Stimulated activated naive CD8-positive, alpha-beta T cell treated with anti-CD3 and anti-CD28 coated beads, Interleukin-15, Interleukin-2, amounts not matched to agents 100 ng/mL and 50 ng/mL, for 24 hours (primary cell): Measurements from ENCODE around the gene DOCK10.
A peak's percentile ranks its signal among the peaks of the same experiment; 100 is the strongest.

Experiments used
- H3K27ac Mint-ChIP-seq: one replicate; pipeline ENCODE4 v1.8.0; 2021; ENCODE audit warnings: mild to moderate bottlenecking, mixed read lengths
- H3K27me3 Mint-ChIP-seq: one replicate; pipeline ENCODE4 v1.8.0; 2021; ENCODE audit warnings: mixed read lengths
- H3K36me3 Mint-ChIP-seq: one replicate; pipeline ENCODE4 v1.8.0; 2021; ENCODE audit warnings: low read depth, mixed read lengths
- H3K4me1 Mint-ChIP-seq: one replicate; pipeline ENCODE4 v1.8.0; 2021; ENCODE audit warnings: low read depth, mixed read lengths
- H3K4me3 Mint-ChIP-seq: one replicate; pipeline ENCODE4 v1.8.0; 2021; ENCODE audit warnings: mild to moderate bottlenecking, mixed read lengths
- H3K9me3 Mint-ChIP-seq: one replicate; pipeline ENCODE4 v1.8.0; 2021; ENCODE audit warnings: mixed read lengths

DOCK10 gene

DNA sequence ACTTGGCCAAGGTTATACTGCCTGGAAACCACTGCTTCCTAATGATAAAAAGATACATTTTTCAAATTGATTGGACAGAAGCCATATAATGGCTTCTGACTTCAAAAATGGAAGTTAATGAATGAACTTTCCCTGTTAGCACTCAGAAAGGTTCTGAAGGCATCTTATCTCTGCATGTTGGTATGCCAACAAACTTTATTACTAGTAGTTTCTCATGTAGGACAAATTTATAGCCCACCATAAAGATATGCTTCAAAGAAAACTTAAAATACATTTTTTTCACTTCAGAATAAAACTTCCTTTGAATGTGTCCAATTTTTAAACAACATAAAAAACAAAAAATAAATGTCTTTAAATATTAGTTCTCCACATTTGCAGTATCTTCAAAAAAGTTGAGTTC, 10.0 kb downstream of the DOCK10 start:
- no peaks in the 10 kb centered on the region for H3K27me3 Mint-ChIP-seq
- H3K27ac Mint-ChIP-seq: peak overlapping the region; percentile 66
- peaks cover 91% of the 10 kb centered on the region for H3K4me1 Mint-ChIP-seq
- H3K4me3 Mint-ChIP-seq: no peak overlapping the region
- no peaks in the 10 kb centered on the region for H3K9me3 Mint-ChIP-seq
- peaks cover 47% of the 10 kb centered on the region for H3K36me3 Mint-ChIP-seq

DNA sequence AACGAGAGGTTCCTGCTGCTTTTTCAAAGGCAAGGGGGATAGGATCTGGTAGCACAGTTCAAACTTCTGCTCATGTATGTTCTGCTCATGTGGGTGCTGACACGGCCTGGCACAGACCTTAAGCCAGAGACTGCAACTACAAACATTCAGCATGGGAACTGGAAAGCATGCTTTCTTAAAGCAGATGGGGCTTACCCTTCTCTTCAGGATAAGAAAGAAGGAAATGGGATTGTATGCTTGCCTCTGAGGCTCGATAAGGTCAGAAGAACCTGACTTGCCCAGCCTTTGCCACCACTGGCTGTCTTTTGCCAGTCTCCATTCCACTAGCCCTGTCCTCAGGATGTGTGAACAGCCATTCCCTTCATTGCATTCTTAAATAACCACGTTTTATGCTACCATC, 10.7 kb downstream of the DOCK10 start:
- peak overlapping the region; percentile 78 for H3K27ac Mint-ChIP-seq
- H3K9me3 Mint-ChIP-seq: no peaks in the 10 kb centered on the region
- no peaks in the 10 kb centered on the region for H3K27me3 Mint-ChIP-seq
- peaks cover 91% of the 10 kb centered on the region for H3K4me1 Mint-ChIP-seq
- peaks cover 41% of the 10 kb centered on the region for H3K36me3 Mint-ChIP-seq
- no peak overlapping the region for H3K4me3 Mint-ChIP-seq

DNA sequence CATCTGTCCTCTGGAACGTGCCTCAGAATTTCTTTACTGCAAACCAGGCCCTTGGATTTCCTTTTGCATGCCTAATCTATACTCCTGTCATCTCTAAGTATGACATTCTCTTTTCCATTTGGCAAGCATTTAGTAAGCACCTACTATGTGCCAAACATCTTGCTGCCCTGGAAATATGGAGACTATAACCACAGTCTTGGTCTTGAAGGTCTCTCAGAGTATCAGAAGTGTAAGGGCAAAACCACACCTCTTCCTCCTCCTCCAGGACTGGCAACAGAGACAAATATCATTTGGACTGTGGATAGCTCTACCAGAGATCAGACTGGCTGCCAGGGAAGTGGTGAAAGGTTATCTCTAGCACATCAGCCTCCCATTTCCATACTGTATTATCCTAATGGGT, 11.4 kb downstream of the DOCK10 start:
- H3K27ac Mint-ChIP-seq: peak overlapping the region; percentile 78
- no peaks in the 10 kb centered on the region for H3K27me3 Mint-ChIP-seq
- no peaks in the 10 kb centered on the region for H3K9me3 Mint-ChIP-seq
- peaks cover 91% of the 10 kb centered on the region for H3K4me1 Mint-ChIP-seq
- H3K36me3 Mint-ChIP-seq: peaks cover 35% of the 10 kb centered on the region
- no peak overlapping the region for H3K4me3 Mint-ChIP-seq

DNA sequence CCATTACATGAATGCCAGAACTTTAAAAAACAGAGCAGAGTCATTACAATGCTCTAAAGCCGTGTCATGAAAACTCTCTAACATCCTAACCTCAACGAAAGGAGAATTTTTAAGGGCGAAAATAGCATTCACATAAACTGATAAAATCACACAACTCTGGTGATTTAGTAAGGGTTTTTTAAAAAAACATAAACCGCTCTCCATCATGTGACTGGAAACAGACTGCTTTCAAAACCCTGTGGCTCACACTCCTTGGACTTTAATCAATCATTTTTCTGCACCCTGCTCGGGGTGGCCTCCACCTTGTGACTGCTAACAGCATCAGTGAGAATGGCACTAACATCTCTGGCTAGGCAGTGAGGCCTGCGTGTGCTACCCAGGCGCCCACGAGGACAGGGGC, 12.1 kb downstream of the DOCK10 start:
- Mint-ChIP-seq H3K27me3 (no peaks in the 10 kb centered on the region), H3K9me3 (no peaks in the 10 kb centered on the region), H3K27ac (peak overlapping the region; percentile 94), H3K4me3 (peak overlapping the region; percentile 71), H3K4me1 (peaks cover 93% of the 10 kb centered on the region), H3K36me3 (peaks cover 30% of the 10 kb centered on the region)

DNA sequence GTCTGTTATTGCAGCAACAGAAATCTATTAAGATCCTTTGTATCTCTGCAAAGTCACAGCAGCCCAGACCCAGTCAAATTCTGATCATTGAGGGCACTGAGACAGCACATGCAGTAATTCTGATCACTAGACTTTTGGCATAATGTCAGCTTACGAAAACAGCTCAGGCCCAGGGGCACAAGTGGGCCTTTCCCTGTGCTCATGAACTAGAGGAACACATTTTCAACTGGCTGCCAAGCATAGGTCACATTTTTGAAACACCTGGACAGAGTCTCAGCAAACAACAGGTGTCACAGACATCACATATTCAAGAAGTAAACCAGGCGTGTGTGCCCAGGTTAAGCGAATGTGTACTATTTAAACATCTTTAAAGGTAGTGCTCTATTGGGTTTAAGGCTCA, 13.7 kb downstream of the DOCK10 start:
- H3K36me3 Mint-ChIP-seq: peaks cover 15% of the 10 kb centered on the region
- no peak overlapping the region for H3K4me3 Mint-ChIP-seq
- H3K9me3 Mint-ChIP-seq: no peaks in the 10 kb centered on the region
- H3K27me3 Mint-ChIP-seq: no peaks in the 10 kb centered on the region
- H3K4me1 Mint-ChIP-seq: peaks cover 89% of the 10 kb centered on the region
- H3K27ac Mint-ChIP-seq: peak overlapping the region; percentile 63

DNA sequence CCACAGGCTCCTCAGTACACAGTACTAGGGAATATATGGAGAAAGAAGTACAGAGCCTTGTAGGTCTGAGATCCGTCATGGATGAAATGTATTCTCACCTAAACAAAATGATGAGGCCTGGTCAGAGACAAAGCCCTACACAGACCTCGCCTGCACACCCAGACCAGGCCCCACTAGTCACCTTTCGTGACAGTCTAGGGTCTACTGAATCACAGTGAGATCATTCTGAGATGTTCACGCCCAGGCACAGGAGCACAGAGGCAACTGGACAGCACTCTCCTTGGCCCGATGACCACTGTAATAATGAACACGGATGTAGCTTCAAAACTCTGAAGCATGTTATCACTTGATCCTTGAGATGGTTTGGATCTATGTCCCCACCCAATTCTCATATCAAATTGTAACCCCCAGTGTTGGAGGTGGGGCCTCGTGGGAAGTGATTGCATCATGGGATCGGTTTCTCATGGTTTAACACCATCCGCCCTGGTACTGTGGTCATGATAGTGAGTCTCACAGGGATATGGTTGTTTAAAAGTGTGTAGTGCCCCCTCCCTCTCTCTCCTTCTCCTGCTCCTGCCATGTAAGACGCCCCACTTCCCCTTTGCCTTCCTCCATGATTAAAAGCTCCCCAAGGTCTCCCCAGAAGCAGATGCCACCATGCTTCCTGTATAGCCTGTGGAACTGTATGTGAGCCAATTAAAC, 15.1 kb downstream of the DOCK10 start:
- Mint-ChIP-seq H3K4me1 (peaks cover 89% of the 10 kb centered on the region), H3K4me3 (peak overlapping the region; percentile 54), H3K36me3 (peaks cover 20% of the 10 kb centered on the region), H3K27me3 (no peaks in the 10 kb centered on the region), H3K9me3 (no peaks in the 10 kb centered on the region), H3K27ac (peak overlapping the region; percentile 94)

DNA sequence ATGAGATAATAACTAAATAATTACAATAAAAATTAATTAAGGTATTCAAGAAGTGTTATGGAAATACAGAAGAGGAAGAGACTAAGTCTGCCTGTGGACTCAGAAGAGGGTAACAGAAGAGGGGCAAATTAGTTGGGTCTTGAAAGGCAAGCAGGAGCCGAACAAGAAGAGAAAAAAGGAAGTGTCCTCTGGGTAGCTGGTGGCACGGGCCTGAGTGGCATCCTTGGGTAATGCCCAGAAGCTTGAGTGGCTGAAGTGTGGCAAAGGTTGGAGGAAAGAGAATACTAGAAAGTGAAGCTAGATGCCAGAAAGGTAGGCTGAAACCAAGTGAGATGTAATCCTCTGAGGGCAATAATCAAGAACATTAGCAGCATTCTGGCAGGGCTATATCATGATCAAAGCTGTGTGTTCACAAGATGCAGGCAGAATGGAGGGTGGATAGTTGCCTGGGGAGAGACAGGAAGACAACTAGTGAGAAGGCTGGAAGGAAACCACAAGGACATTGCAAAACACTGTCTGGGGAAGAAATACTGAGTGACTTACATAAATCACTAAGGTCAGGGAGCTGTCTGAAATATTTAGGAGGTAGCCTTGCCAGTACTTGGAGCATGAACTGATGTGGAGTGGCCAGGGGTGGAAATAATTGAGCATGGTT, 16.2 kb downstream of the DOCK10 start:
- Mint-ChIP-seq H3K36me3 (peaks cover 22% of the 10 kb centered on the region), H3K4me1 (peaks cover 87% of the 10 kb centered on the region), H3K4me3 (peak overlapping the region; percentile 21), H3K9me3 (no peaks in the 10 kb centered on the region), H3K27me3 (no peaks in the 10 kb centered on the region), H3K27ac (peak overlapping the region; percentile 94)

DNA sequence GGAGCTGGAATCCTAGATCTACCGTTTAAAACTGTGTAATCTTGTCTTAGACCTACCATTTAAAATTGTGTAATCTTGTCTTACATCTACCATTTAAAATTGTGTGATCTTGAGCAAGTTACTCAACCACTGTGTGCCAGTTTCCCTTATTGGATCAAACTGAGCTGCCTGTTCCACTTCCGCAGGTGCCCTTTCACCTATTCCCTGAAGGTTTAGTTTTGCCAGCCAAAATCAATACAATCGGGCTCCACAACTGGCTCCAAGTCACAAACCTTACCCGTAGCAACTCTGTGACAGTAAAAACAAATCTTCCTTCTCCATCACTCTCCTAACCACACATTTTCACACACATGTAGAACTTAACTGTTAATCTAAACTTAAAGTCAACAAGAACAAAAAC, 20.1 kb downstream of the DOCK10 start:
- Mint-ChIP-seq H3K27ac (no peak overlapping the region), H3K36me3 (peaks cover 23% of the 10 kb centered on the region), H3K9me3 (no peaks in the 10 kb centered on the region), H3K27me3 (no peaks in the 10 kb centered on the region), H3K4me3 (no peak overlapping the region), H3K4me1 (peaks cover 88% of the 10 kb centered on the region)

DNA sequence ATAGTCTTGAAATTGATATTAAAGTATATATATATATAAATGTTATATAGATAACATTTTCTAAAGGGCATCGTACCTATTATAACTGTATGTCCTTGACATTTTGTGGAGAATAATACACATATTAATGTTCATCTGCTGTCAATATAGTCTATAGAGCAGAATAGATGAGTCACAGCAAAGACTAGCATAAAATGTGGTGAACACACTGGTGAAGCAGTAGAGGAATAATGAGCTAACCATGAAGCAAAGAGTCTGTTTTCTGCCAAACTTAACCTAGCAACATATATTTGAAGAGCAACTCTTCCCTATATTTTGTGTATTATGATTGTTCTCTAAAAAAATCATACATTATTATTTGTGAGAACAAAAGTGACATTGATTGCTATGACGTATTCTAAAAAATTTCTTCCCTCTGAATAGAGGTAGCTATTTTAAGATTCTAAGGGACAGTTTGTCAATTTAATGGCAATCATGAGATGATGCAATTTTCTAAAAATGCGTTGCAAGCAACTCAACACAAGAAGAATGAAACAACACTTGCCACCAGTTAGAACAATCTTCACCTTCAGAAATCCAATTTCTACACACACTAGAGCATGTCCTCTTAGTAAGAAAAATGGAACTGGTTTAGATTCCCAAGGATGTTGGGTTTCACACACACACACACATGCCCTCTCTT, 22.0 kb downstream of the DOCK10 start:
- H3K9me3 Mint-ChIP-seq: no peaks in the 10 kb centered on the region
- H3K4me3 Mint-ChIP-seq: no peak overlapping the region
- H3K27me3 Mint-ChIP-seq: no peaks in the 10 kb centered on the region
- H3K27ac Mint-ChIP-seq: peak overlapping the region; percentile 10
- H3K36me3 Mint-ChIP-seq: peaks cover 23% of the 10 kb centered on the region
- peaks cover 81% of the 10 kb centered on the region for H3K4me1 Mint-ChIP-seq

DNA sequence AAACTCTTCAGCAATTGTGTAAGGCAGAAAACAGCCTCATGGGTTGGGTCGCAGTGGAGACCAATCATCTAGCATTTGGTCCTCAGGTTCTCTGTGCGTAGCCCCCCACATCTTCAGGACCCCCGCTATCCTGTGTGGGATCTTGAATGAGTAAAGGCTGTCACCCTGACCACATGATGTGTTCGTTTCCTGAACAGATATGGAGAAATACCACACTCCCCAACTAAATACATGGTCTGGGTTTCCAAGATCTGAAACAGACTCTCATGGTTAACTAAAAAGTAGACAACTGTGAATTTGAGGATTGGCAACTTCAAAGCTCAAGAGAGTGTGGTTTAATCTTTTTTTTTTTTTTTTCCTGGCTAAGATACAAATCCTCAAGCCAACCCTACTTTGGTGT, 23.2 kb downstream of the DOCK10 start:
- Mint-ChIP-seq H3K9me3 (no peaks in the 10 kb centered on the region), H3K4me1 (peaks cover 85% of the 10 kb centered on the region), H3K27me3 (no peaks in the 10 kb centered on the region), H3K27ac (peak overlapping the region; percentile 73), H3K36me3 (peaks cover 23% of the 10 kb centered on the region), H3K4me3 (no peak overlapping the region)

DNA sequence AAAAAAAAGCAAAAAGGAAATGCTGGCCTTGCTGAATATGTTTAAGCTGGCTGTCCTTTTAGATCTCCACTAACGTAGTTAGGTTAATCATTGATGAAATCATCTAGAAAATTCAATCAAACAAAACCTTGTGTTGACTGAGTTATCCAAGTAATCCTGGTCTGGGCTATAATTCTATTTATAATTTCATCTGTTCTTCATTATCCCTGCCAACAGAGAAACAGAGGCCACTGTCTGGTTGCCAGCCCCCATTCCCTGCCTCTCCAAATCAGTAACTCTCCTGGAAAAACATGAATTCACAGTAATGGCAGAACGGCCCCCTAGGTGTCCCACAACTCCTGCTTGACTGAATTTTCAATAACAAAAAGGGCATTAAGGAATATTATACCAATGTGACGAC, 24.6 kb downstream of the DOCK10 start:
- Mint-ChIP-seq H3K36me3 (peaks cover 18% of the 10 kb centered on the region), H3K4me3 (no peak overlapping the region), H3K27me3 (no peaks in the 10 kb centered on the region), H3K4me1 (peaks cover 85% of the 10 kb centered on the region), H3K9me3 (no peaks in the 10 kb centered on the region), H3K27ac (no peak overlapping the region)

DNA sequence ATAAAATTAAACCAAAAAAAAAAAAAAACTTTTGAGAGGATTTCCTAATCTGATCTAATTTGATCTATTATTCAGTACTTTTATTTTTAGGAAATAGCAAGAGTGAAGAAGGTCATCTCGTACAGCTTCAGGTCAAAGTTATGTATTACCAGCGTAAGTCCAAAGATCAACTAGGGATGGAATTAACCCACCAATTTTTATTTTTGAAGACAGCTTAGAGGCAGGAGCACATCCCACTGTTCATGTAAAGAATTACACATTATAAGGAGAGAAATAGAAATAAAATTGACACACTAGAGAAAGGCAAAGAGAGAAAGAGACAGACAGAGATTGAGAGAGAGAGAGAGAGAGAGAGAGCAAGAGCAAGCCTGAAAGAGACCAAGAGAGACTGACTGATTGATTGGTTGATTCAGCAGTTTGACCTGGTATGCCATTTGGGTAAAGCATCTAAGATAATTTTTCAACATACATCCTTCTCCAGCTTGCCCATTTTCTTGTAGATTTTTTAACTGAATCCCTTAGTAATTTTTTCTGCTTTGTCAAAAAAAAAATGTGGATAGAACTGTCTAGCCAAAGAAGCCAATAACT, 25.1 kb downstream of the DOCK10 start:
- peaks cover 14% of the 10 kb centered on the region for H3K36me3 Mint-ChIP-seq
- no peak overlapping the region for H3K4me3 Mint-ChIP-seq
- H3K9me3 Mint-ChIP-seq: no peaks in the 10 kb centered on the region
- no peaks in the 10 kb centered on the region for H3K27me3 Mint-ChIP-seq
- no peak overlapping the region for H3K27ac Mint-ChIP-seq
- H3K4me1 Mint-ChIP-seq: peaks cover 85% of the 10 kb centered on the region

DNA sequence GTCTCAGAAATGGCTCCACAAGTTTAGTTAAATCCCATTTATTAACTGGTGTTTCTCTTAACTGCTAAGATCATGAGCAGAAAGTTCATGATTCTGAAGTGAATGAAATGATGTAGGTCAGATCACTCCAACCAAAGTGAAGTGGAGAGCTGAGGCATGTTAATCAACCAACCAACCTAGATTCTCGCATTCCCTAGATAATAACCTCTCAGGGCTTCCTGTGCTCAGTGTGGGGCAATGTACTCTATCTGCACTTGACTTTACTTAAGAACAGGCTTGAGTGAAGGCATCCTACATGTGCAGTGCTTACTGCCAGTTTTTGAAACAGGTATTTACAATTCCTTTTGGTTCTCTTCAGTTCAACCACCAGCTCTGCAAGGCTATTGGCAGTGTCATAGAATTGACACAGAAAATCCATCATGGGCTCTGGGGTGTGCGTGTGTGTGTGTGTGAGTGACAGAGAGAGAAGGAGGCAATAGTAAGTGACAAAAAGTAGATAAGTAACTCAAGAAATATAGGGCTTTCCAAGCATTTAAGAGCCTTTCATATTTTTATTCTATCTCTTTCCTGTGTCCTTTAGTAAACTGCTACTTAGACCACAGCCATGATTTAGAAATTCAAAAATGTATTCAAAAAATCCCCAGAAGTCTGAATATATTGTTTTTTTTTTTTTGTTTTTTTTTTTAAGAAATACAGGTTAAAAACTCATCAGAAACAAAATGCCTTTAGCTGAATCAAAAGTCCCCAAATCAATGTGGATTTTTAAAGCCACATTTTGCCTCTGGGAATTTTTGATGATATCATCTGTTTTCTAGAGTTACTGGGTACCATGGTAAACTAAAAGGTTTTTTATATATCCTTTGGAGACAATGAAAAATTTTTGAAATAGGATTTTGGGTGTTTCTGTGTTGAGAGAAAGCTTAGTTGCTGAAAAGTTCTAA, 28.6 kb downstream of the DOCK10 start:
- Mint-ChIP-seq H3K4me1 (peaks cover 88% of the 10 kb centered on the region), H3K9me3 (no peaks in the 10 kb centered on the region), H3K4me3 (peak overlapping the region; percentile 23), H3K36me3 (peaks cover 5% of the 10 kb centered on the region), H3K27ac (peak overlapping the region; percentile 76), H3K27me3 (no peaks in the 10 kb centered on the region)

DNA sequence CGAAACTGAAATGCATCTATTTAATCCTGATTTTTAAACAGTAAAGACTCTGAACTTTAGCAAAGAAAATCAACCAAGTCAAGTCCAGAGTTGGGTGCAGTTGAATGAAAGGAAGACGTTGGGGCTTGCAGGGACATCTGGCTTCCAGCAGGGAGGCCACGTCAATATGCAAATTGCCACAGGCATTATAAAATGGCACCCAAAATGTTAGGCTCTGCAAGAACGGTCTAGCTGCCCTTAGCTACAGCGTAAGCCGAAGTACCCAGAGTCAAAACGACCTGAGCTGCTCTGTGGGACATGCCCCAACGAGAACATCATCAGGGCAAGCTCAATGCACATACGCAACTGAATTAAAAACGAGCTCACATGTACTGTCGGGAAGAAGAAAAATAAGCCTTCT, 30.7 kb downstream of the DOCK10 start:
- Mint-ChIP-seq H3K27ac (peak overlapping the region; percentile 94), H3K4me3 (no peak overlapping the region)

More for the DNA sequence above, 30.7 kb downstream of the DOCK10 start:
- H3K36me3 Mint-ChIP-seq: peaks cover 18% of the 10 kb centered on the region
- H3K9me3 Mint-ChIP-seq: no peaks in the 10 kb centered on the region
- H3K4me1 Mint-ChIP-seq: peaks cover 97% of the 10 kb centered on the region
- H3K27me3 Mint-ChIP-seq: no peaks in the 10 kb centered on the region
